GM13976 (cell line): ENCODE data around the gene BBS1.

ENCODE experiments used
- DNase-seq: peaks from one replicate; pipeline ENCODE4 v3.0.0; 2012; ENCODE audit warnings: low spot score
- CTCF ChIP-seq: IDR thresholded peaks from 2 replicates; pipeline ENCODE4 v1.5.1; 2012; ENCODE audit warnings: borderline replicate concordance, mild to moderate bottlenecking; ENCODE audit not compliant: insufficient read depth; ENCODE audit errors: extremely low read depth, missing control alignments, control extremely low read depth
- in situ Hi-C: fragments of 300-500 bp; cut with MboI; formaldehyde crosslinking; loops from one replicate; pipeline ENCODE4 v1.12.0; 2022; ENCODE audit warnings: low sequenced_read_pairs, mixed read lengths, inconsistent platforms; ENCODE audit not compliant: unreplicated experiment

The BBS1 gene

GRCh38 chr11:66494458-66494857, 16.0 kb upstream of the BBS1 start:
- in situ Hi-C loops = no loop called here
- DNase-seq = no peak
- no peak for TF ChIP-seq CTCF

GRCh38 chr11:66494935-66495334, 15.5 kb upstream of the BBS1 start:
- no peak for DNase-seq
- TF ChIP-seq CTCF = no peak
- in situ Hi-C loops = no loop called here

- in situ Hi-C loops = no loop called here
- no peak for DNase-seq
- no peak for TF ChIP-seq CTCF
Observed at GRCh38 chr11:66495401-66495854, 15.0 kb upstream of the BBS1 start.

- TF ChIP-seq CTCF = no peak
- in situ Hi-C loops = no loop called here
- no peak for DNase-seq
Observed at GRCh38 chr11:66497206-66497605, 13.2 kb upstream of the BBS1 start.

GRCh38 chr11:66498506-66498905, 11.9 kb upstream of the BBS1 start:
- no peak for TF ChIP-seq CTCF
- in situ Hi-C loops = no loop called here
- no peak for DNase-seq

GRCh38 chr11:66505276-66505816, 5.1 kb upstream of the BBS1 start:
- TF ChIP-seq CTCF = no peak
- in situ Hi-C loops = no loop called here
- no peak for DNase-seq
